Calu3 (cell line): ENCODE measurements around the gene CBARP. TPM values are rescaled to one million over a fixed set of nuclear protein-coding genes. Genes with fewer than 3 reads are reported as not detected.
"Not testable (repeated sequence)": the region's sequence is repeated elsewhere in the genome, so short reads cannot be mapped to it uniquely, and the experiment has no call there.

ENCODE experiments used
- BruUV-seq: library from RNA; stranded (reverse); fragments of 400-500 nt; replicated peaks from 2 replicates; lab custom pipeline; 2021; lab: Mats Ljungman, UMichigan
- CTCF ChIA-PET: fragments of 300-600 bp; sonication (Branson Sonifier 250); formaldehyde crosslinking; loops from one replicate; lab custom pipeline; 2022; ENCODE audit warnings: antibody characterized with exemption; lab: Charles Lee
- DNase-seq: peaks from one replicate; pipeline ENCODE4 v3.0.0; 2022
- H3K27ac Mint-ChIP-seq: one replicate; pipeline ENCODE4 v1.8.0; 2022; ENCODE audit warnings: mixed read lengths; ENCODE audit not compliant: unreplicated experiment
- H3K27me3 Mint-ChIP-seq: one replicate; pipeline ENCODE4 v1.8.0; 2022; ENCODE audit warnings: mixed read lengths; ENCODE audit not compliant: unreplicated experiment
- H3K36me3 Mint-ChIP-seq: one replicate; pipeline ENCODE4 v1.8.0; 2022; ENCODE audit warnings: mild to moderate bottlenecking, moderate library complexity, mixed read lengths; ENCODE audit not compliant: insufficient read depth, unreplicated experiment
- H3K4me1 Mint-ChIP-seq: one replicate; pipeline ENCODE4 v1.8.0; 2022; ENCODE audit warnings: mild to moderate bottlenecking, low read depth, mixed read lengths; ENCODE audit not compliant: unreplicated experiment
- H3K4me3 Mint-ChIP-seq: one replicate; pipeline ENCODE4 v1.8.0; 2022; ENCODE audit warnings: mild to moderate bottlenecking, low read depth, moderate library complexity, mixed read lengths; ENCODE audit not compliant: unreplicated experiment
- H3K9me3 Mint-ChIP-seq: one replicate; pipeline ENCODE4 v1.8.0; 2022; ENCODE audit warnings: low read depth, mixed read lengths; ENCODE audit not compliant: unreplicated experiment
- intact Hi-C: fragments of 100-400 bp; cut with micrococcal nuclease; formaldehyde crosslinking; loops from one replicate; pipeline ENCODE4 v1.10.0; 2022; ENCODE audit not compliant: unreplicated experiment
- total RNA-seq: library from RNA; stranded (reverse); gene quantifications from 2 replicates; pipeline ENCODE4 v1.2.3, GENCODE V29; 2022
- TF ChIP-seq, protein P1 (sequence below): fragments of 200-600 bp; IDR thresholded peaks from one replicate; pipeline ENCODE4 v1.8.0; 2022; ENCODE audit warnings: antibody characterized with exemption; ENCODE audit not compliant: unreplicated experiment

The CBARP gene
- total RNA-seq, 1 experiment from 2014 or later: 4.2 TPM

DNA sequence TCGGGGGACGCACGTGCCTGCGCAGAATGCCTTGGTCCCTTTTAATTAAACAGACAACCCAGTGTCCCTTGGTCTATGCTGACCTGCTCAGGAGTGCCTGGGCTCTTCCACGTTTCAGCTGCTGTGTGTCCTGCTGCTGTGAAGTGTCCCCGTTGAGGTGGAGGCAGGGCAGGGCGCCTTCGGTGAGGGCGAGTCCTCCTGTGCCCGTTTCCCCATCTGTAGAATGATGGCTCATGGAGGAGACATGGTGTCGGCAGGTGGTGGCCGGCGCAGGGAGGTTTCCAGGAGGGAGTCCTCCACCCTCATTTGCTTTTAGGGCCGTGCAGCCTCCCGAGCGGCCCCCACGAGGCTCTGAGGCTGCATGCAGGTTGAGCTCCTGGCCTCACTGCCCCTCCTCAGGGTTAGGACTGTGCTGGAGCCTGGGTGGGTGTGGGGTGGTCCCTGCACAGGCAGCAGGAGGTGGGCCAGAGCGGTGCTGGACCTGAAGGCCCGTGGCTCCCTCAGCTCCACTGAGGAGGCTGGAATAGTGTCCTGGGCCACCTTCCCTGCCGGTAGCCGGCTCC is 23.4 kb downstream of the CBARP start:
- no peak for DNase-seq
- no TSS peak for BruUV-seq
- no peaks in the 10 kb centered on the region for H3K4me1 Mint-ChIP-seq
- H3K27ac Mint-ChIP-seq: no peak overlapping the region
- H3K36me3 Mint-ChIP-seq: peaks cover 15% of the 10 kb centered on the region
- CTCF ChIA-PET: no interaction called here
- no peaks in the 10 kb centered on the region for H3K9me3 Mint-ChIP-seq
- no peak overlapping the region for H3K4me3 Mint-ChIP-seq
- H3K27me3 Mint-ChIP-seq: no peaks in the 10 kb centered on the region
- TF ChIP-seq, protein P1, sequence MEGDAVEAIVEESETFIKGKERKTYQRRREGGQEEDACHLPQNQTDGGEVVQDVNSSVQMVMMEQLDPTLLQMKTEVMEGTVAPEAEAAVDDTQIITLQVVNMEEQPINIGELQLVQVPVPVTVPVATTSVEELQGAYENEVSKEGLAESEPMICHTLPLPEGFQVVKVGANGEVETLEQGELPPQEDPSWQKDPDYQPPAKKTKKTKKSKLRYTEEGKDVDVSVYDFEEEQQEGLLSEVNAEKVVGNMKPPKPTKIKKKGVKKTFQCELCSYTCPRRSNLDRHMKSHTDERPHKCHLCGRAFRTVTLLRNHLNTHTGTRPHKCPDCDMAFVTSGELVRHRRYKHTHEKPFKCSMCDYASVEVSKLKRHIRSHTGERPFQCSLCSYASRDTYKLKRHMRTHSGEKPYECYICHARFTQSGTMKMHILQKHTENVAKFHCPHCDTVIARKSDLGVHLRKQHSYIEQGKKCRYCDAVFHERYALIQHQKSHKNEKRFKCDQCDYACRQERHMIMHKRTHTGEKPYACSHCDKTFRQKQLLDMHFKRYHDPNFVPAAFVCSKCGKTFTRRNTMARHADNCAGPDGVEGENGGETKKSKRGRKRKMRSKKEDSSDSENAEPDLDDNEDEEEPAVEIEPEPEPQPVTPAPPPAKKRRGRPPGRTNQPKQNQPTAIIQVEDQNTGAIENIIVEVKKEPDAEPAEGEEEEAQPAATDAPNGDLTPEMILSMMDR: no peak
- intact Hi-C loops: no loop called here

DNA sequence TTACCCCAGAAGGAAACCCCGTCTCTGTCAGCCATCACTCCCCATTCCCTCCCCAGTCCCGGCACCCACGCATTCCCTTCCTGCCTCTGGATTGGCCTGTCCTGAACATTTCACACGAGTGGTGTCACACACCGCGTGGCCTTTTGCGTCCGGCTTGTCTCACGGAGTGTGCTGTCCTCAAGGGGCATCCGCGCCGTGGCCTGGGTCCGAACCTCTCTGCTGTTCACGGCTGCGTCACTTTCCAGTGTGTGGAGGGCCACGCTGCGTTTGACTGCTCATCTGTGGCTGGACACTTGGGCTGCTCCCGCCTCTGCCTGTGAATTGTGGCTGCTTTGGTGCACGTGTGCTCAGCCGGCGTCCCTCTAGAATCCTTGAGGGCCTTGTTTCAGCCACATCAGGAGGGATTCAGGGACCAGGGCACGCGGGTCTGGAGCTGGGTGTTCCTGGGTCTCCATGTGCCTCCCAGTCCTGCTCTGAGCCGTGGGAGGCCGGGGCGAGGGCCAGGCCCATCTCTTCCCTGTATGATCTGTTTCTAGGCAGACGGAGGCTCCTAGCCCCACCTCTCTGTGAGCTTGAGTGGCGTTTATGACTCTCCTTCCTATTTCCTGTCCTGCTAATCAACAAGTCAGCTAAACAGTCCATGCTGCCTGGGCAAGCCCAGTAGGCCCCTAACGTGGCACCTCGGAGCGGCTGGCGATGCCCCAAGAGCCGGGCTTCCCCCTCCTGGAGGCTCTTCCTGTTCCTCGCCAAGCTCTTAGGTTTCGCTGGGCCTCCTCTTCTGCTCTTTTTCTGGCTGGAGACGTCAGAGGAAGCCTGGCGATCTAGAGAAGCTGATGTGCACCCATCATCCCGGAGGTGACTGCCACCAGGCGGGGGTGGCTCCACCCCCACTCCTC is 24.2 kb downstream of the CBARP start:
- Mint-ChIP-seq H3K27me3 (no peaks in the 10 kb centered on the region), H3K36me3 (peaks cover 22% of the 10 kb centered on the region), H3K4me3 (no peak overlapping the region), H3K27ac (no peak overlapping the region), H3K4me1 (no peaks in the 10 kb centered on the region), H3K9me3 (no peaks in the 10 kb centered on the region)
- CTCF ChIA-PET: no interaction called here
- TF ChIP-seq, protein P1: no peak
- intact Hi-C loops: no loop called here
- no TSS peak for BruUV-seq
- DNase-seq: no peak

DNA sequence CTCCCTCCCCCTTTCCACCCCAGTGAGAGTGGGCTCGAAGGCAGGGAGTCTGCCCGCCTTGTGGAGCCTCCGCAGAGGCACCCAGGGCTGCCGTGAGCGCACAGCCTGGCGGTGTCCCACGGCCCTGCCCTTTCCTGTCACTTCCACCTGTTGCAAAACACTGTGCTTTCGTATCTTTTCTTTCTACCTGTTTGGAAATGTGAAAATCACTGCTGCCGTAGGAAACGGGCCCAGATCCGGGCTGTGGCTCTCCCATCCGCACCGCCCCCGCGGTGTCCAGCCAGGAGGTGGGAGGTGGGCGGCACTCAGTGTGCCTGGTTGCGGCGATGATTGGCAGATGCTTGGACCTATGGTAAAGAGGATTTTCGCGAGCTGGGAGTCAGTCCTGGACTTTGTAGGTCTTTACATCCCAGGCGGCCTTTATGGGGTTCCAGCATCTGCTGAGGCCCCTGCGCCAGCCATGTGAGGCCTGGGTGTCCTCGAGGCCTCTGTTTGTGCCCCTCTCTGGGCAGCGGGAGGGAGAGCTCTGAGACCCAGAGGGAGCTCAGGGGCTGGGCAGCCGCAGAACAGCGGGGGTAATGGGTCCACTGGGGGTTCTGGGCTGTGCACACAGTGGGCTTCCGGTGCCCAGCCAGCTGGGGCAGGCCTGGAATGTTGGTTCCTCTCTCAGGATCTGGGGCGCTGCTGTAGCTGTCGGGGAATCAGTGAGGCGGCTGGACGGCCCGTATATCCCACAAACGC is 26.1 kb downstream of the CBARP start:
- DNase-seq: no peak
- H3K36me3 Mint-ChIP-seq: peaks cover 42% of the 10 kb centered on the region
- CTCF ChIA-PET: no interaction called here
- no peaks in the 10 kb centered on the region for H3K4me1 Mint-ChIP-seq
- BruUV-seq: no TSS peak
- no peaks in the 10 kb centered on the region for H3K27me3 Mint-ChIP-seq
- intact Hi-C loops: no loop called here
- TF ChIP-seq, protein P1: no peak
- no peak overlapping the region for H3K27ac Mint-ChIP-seq
- no peaks in the 10 kb centered on the region for H3K9me3 Mint-ChIP-seq
- no peak overlapping the region for H3K4me3 Mint-ChIP-seq

DNA sequence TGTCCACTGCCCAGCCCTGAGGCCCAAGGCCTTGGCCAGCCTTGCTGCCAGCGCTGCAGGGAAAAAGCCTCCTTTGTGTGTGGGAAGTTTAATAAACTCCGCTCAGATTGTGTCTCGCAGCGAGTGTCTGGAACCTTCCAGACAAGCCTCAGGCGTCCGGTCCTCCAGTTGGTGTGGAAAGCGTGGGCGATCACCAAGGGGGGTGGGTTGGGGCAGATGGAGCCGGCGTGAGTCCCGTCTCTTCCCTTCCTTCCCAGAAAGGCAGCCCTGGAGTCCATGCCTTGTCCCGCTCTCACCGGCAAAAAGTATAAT is 27.6 kb downstream of the CBARP start:
- no peaks in the 10 kb centered on the region for H3K9me3 Mint-ChIP-seq
- TF ChIP-seq, protein P1: no peak
- no peaks in the 10 kb centered on the region for H3K4me1 Mint-ChIP-seq
- H3K36me3 Mint-ChIP-seq: peaks cover 51% of the 10 kb centered on the region
- CTCF ChIA-PET: no interaction called here
- BruUV-seq: no TSS peak
- no peak for DNase-seq
- H3K4me3 Mint-ChIP-seq: no peak overlapping the region
- intact Hi-C loops: no loop called here
- no peaks in the 10 kb centered on the region for H3K27me3 Mint-ChIP-seq
- H3K27ac Mint-ChIP-seq: no peak overlapping the region

DNA sequence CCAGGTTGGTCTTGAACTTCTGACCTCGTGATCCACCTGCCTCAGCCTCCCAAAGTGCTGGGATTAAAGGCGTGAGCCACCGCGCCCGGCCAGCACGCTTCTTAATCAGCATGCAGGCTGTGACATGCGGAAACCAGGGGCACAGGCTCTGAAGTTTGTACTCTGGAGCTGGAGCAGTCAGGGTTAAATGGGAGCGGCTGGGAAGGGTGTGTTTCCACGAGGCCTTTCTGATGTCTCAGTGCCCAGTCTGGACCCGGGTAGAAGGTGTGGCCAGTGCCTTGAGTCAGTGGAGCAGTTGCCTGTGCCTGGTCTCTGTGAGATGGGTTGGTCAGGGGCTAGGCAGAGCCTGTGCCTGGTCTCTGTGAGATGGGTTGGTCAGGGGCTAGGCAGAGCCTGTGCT is 29.0 kb downstream of the CBARP start:
- intact Hi-C loops: not testable (repeated sequence)

More for the DNA sequence above, 29.0 kb downstream of the CBARP start:
- Mint-ChIP-seq H3K4me3 (peak overlapping the region; percentile 34), H3K36me3 (peaks cover 53% of the 10 kb centered on the region)
- H3K27ac Mint-ChIP-seq, H3K9me3 Mint-ChIP-seq, CTCF ChIA-PET, H3K27me3 Mint-ChIP-seq, BruUV-seq, DNase-seq, H3K4me1 Mint-ChIP-seq: not testable (repeated sequence)
